Fibroblast of upper back skin (primary cell): ENCODE data around the gene IRF2.

ENCODE experiments used
- DNase-seq: peaks from one replicate; pipeline ENCODE4 v3.0.0-alpha.2; 2013

IRF2 gene

GRCh38 chr4:184450045-184450444 is 24.3 kb downstream of the IRF2 start:
- DNase-seq, result peak; percentile 81

GRCh38 chr4:184448821-184449220 is 25.5 kb downstream of the IRF2 start:
- DNase-seq, result peak; percentile 56

GRCh38 chr4:184448141-184448540 is 26.2 kb downstream of the IRF2 start:
- DNase-seq, result no peak

- DNase-seq, result no peak
Observed at GRCh38 chr4:184447664-184448063, 26.7 kb downstream of the IRF2 start.

- no peak for DNase-seq
Observed at GRCh38 chr4:184446132-184446658, 28.2 kb downstream of the IRF2 start.

GRCh38 chr4:184444953-184445309 is 29.4 kb downstream of the IRF2 start:
- DNase-seq, result no peak

- peak; percentile 86 for DNase-seq
Observed at GRCh38 chr4:184444215-184444952, 30.0 kb downstream of the IRF2 start.

- DNase-seq, result no peak
Observed at GRCh38 chr4:184443318-184443717, 31.0 kb downstream of the IRF2 start.

GRCh38 chr4:184442314-184442635 is 32.1 kb downstream of the IRF2 start:
- DNase-seq, result no peak

- peak; percentile 37 for DNase-seq
Observed at GRCh38 chr4:184441461-184442313, 32.7 kb downstream of the IRF2 start.

- no peak for DNase-seq
Observed at GRCh38 chr4:184440595-184441358, 33.6 kb downstream of the IRF2 start.

- peak; percentile 70 for DNase-seq
Observed at GRCh38 chr4:184439856-184440594, 34.3 kb downstream of the IRF2 start.

- peak; percentile 19 for DNase-seq
Observed at GRCh38 chr4:184439386-184439785, 35.0 kb downstream of the IRF2 start.

GRCh38 chr4:184438375-184438774 is 36.0 kb downstream of the IRF2 start:
- DNase-seq, result no peak

- peak; percentile 19 for DNase-seq
Observed at GRCh38 chr4:184437565-184438265, 36.6 kb downstream of the IRF2 start.

- DNase-seq, result no peak
Observed at GRCh38 chr4:184434501-184435066, 39.8 kb downstream of the IRF2 start.

- DNase-seq, result no peak
Observed at GRCh38 chr4:184434021-184434420, 40.3 kb downstream of the IRF2 start.

- DNase-seq, result no peak
Observed at GRCh38 chr4:184433258-184433892, 41.0 kb downstream of the IRF2 start.

- DNase-seq, result no peak
Observed at GRCh38 chr4:184432127-184432922, 42.0 kb downstream of the IRF2 start.

- DNase-seq, result no peak
Observed at GRCh38 chr4:184430163-184430562, 44.2 kb downstream of the IRF2 start.
